HG03103 (cell line): ENCODE data around the gene TOPBP1.
"Not testable (repeated sequence)": the region's sequence is repeated elsewhere in the genome, so short reads cannot be mapped to it uniquely, and the experiment has no call there.

Experiments
- ATAC-seq: cut with Tn5 transposase; IDR thresholded peaks from one replicate; pipeline ENCODE4 v1.9.1; 2021; ENCODE audit warnings: low read depth; ENCODE audit not compliant: unreplicated experiment

TOPBP1 gene

GRCh38 chr3:133661454-133662277 is at the start of gene TOPBP1:
TOPBP1 (minus strand) TSS chr3:133661941; CDS start chr3:133661127, 814 bp downstream.
- ATAC-seq: peak; percentile 84

GRCh38 chr3:133711013-133711412 is 49.3 kb upstream of the TOPBP1 start:
- ATAC-seq: no peak

- no peak for ATAC-seq
Measured at GRCh38 chr3:133709139-133709750, 47.5 kb upstream of the TOPBP1 start.

GRCh38 chr3:133706033-133706432 is 44.3 kb upstream of the TOPBP1 start:
- no peak for ATAC-seq

- ATAC-seq: no peak
Measured at GRCh38 chr3:133703915-133704314, 42.2 kb upstream of the TOPBP1 start.

- no peak for ATAC-seq
Measured at GRCh38 chr3:133701435-133702358, 40.0 kb upstream of the TOPBP1 start.

- no peak for ATAC-seq
Measured at GRCh38 chr3:133700351-133700750, 38.6 kb upstream of the TOPBP1 start.

- ATAC-seq: no peak
Measured at GRCh38 chr3:133699903-133700302, 38.2 kb upstream of the TOPBP1 start.

GRCh38 chr3:133699467-133699866 is 37.7 kb upstream of the TOPBP1 start:
- ATAC-seq: no peak

- no peak for ATAC-seq
Measured at GRCh38 chr3:133697960-133698359, 36.2 kb upstream of the TOPBP1 start.

GRCh38 chr3:133695560-133696171 is 33.9 kb upstream of the TOPBP1 start:
- ATAC-seq: no peak

GRCh38 chr3:133694288-133695268 is 32.8 kb upstream of the TOPBP1 start:
- no peak for ATAC-seq

GRCh38 chr3:133693821-133694220 is 32.1 kb upstream of the TOPBP1 start:
- no peak for ATAC-seq

- ATAC-seq: no peak
Measured at GRCh38 chr3:133692759-133693158, 31.0 kb upstream of the TOPBP1 start.

- no peak for ATAC-seq
Measured at GRCh38 chr3:133691273-133692107, 29.7 kb upstream of the TOPBP1 start.

GRCh38 chr3:133677993-133678392 is 16.3 kb upstream of the TOPBP1 start:
- not testable (repeated sequence) for ATAC-seq

- ATAC-seq: no peak
Measured at GRCh38 chr3:133676336-133677118, 14.8 kb upstream of the TOPBP1 start.
